Uterus (tissue), 4 donors: Measurements from ENCODE around the gene CEP131. TPM values are rescaled to one million over a fixed set of nuclear protein-coding genes. Genes with fewer than 3 reads are reported as not detected.

Source experiments
- DNase-seq, 2 donors: peaks; one replicate each; pipeline ENCODE4 v3.0.0-alpha.2; 2019 to 2020
- H3K27ac ChIP-seq, 2 donors: fragments of 200-600 bp; sonication (generic); 1 replicate in 1 of 2; 2 replicates in 1 of 2; pipeline ENCODE4 v1.5.1; 2016 to 2018
- H3K27me3 ChIP-seq, 2 donors: fragments of 200-600 bp; sonication (generic); one replicate each; pipeline ENCODE4 v1.5.1; 2018 to 2019; ENCODE audit warnings: control low read depth in 1 of 2
- H3K36me3 ChIP-seq, 2 donors: fragments of 200-600 bp; sonication (generic); one replicate each; pipeline ENCODE4 v1.5.1; 2019; ENCODE audit warnings: control low read depth in 1 of 2
- H3K4me1 ChIP-seq, 2 donors: fragments of 200-600 bp; sonication (generic); one replicate each; pipeline ENCODE4 v1.5.1; 2018 to 2019; ENCODE audit warnings: control low read depth in 1 of 2
- H3K4me3 ChIP-seq, 2 donors: fragments of 200-600 bp; sonication (generic); 1 replicate in 1 of 2; 2 replicates in 1 of 2; pipeline ENCODE4 v1.5.1; 2018 to 2019; ENCODE audit warnings: mild to moderate bottlenecking in 1 of 2
- H3K9me3 ChIP-seq, 2 donors: fragments of 200-600 bp; sonication (generic); one replicate each; pipeline ENCODE4 v1.5.1; 2019; ENCODE audit warnings: control low read depth in 1 of 2
- CTCF ChIP-seq, 4 experiments: fragments of 200-600 bp in 2 of 4; fragments of 450-650 bp in 2 of 4; sonication (generic) in 2 of 4; IDR thresholded peaks; one replicate each; pipeline ENCODE4 v1.5.1; 2016 to 2019; ENCODE audit warnings: antibody characterized with exemption in 4 of 4, mild to moderate bottlenecking in 2 of 4, moderate library complexity in 1 of 4
- POLR2A ChIP-seq, 2 donors: fragments of 450-650 bp; IDR thresholded peaks; one replicate each; pipeline ENCODE4 v1.6.1; 2016; ENCODE audit warnings: antibody characterized with exemption in 2 of 2, mild to moderate bottlenecking in 1 of 2, moderate library complexity in 1 of 2
- intact Hi-C: fragments of 100-400 bp; cut with DNase I; formaldehyde crosslinking; loops from one replicate; pipeline ENCODE4 v1.15.1; 2023; ENCODE audit warnings: low total_unique reads
- total RNA-seq, 4 donors: library from RNA; depleted of rRNA in 3 of 4; stranded (reverse); fragments of >200 nt in 3 of 4; gene quantifications; one replicate each; pipeline versions ENCODE4 v1.1.0 to v1.2.4, GENCODE V29; 2014 to 2023
- donor health status: DM: yes; HTN: yes; CAD: no.

CEP131 gene
- total RNA-seq, 4 donors from 2014 or later, result 2.9 to 13.3 (median 10.0) TPM

- no peaks in the 10 kb centered on the region for H3K27me3 ChIP-seq
- no peak overlapping the region for H3K4me3 ChIP-seq
- no peak for DNase-seq
- H3K4me1 ChIP-seq, result peaks cover 0 to 4% of the 10 kb centered on the region in 2 donors
- no peaks in the 10 kb centered on the region for H3K9me3 ChIP-seq
- intact Hi-C loops, result no loop called here
- H3K36me3 ChIP-seq, result no peaks in the 10 kb centered on the region
- TF ChIP-seq CTCF (IDR thresholded peaks at IDR 0.05) (no peak), POLR2A (IDR thresholded peaks at IDR 0.05) (no peak)
- no peak overlapping the region for H3K27ac ChIP-seq
These were observed 78.4 kb downstream of the CEP131 start for GRCh38 chr17:81144423-81144781.

DNA sequence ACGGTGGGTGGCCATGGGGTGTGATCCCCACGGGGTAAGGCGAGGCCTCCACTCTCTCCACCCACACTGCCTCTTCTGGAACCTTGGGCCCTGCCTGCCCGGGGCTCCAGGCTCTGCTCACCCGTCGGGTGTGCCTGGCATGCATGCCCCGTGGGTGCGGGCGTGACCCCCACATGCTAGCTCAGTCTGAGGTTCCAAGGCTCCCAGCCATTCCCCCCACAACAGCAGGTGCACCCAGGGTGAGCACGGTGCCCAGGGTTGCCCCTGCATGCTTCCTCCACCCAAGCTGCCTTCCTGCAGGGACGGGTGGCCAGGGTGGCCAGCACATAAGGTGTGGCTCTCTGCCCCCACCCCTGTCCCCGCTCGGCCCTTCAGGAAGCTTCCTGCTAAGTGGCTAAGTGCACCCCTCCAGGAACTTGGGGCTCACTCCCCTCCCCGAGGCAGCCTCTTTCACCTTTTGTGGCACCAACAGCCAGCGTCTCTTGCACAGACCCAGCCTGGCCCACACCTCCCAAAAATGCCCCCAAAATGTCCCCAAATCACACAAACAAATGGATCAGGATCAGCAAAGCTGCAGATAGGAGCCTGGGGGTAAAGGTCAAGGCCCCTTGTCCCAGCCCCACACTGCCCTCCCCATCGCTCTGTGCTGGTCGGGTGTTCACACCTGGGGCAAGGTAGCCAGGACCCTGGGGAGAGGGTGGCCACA, 78.9 kb downstream of the CEP131 start:
- no peaks in the 10 kb centered on the region for H3K9me3 ChIP-seq
- H3K4me1 ChIP-seq, result peaks cover 0 to 4% of the 10 kb centered on the region in 2 donors
- no peak overlapping the region for H3K4me3 ChIP-seq
- no peak overlapping the region for H3K27ac ChIP-seq
- no peak for DNase-seq
- no peaks in the 10 kb centered on the region for H3K27me3 ChIP-seq
- H3K36me3 ChIP-seq, result no peaks in the 10 kb centered on the region
- no peak for TF ChIP-seq POLR2A (IDR thresholded peaks at IDR 0.05)
- TF ChIP-seq CTCF (IDR thresholded peaks at IDR 0.05), result no peak
- intact Hi-C loops, result no loop called here

DNA sequence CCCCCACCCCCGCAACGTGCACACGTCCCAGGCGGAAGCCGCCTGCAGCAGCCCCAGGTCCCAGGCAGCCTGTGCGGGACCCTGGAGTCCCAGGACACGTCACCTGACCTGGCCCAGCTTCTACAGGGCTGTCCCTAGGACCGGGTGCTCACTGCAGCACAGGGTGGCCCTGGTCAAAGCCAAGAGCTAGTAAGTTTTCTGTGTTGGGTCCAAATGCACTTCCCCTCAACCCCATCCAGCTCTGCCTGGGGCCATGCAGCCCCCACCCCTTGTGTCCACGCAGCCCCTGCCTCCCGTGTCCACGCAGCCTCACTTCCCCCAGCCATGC, 79.6 kb downstream of the CEP131 start:
- Histone ChIP-seq H3K4me3 (no peak overlapping the region), H3K4me1 (peaks cover 0 to 4% of the 10 kb centered on the region in 2 donors), H3K36me3 (no peaks in the 10 kb centered on the region), H3K27ac (no peak overlapping the region), H3K9me3 (no peaks in the 10 kb centered on the region), H3K27me3 (no peaks in the 10 kb centered on the region)
- TF ChIP-seq CTCF (IDR thresholded peaks at IDR 0.05) (no peak), POLR2A (IDR thresholded peaks at IDR 0.05) (no peak)
- intact Hi-C loops, result no loop called here
- DNase-seq, result no peak

DNA sequence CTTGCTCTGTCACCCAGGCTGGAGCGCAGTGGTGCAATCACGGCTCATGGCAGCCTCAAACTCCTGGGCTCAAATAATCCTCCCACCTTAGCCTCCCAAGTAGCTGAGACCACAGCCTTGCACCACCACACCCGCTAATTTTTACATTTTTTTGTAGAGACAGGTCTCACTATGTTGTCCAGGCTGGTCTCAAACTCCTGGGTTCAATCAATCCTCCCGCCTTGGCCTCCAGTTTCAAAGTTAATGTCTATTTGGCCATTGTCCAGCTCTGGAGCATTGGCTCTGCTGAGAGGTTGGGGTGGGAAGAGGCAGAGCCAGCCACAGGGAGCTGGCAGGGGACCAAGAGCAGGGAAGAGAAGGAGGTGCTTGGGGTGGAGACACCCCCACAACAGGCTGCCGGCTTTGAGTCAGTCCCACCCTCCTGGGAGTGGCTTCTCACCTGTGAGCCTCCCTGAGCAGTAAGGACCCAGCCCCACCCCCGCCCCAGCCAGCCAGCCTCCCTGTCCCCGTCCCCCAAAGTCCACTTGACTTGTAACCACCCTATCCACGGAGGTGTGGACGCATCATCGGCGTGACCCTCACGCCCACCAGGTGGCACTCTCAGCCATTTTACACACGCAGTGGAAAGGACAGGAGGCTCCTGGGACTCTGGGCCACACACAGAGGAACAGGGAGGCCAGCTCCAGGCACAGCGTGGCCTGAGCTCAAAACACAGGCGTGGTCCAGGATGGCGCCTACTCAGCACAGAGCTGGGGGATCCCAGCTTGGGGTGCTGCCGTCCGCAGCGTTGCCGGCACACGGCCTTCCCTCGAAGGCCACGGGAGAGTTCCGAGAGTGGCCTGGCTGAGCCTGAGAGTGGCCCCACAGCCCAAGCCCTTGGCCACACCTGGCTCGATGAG, 80.2 kb downstream of the CEP131 start:
- Histone ChIP-seq H3K4me1 (peaks cover 0 to 4% of the 10 kb centered on the region in 2 donors), H3K4me3 (no peak overlapping the region)
- DNase-seq, result peak; percentile 65 to 68

More for the DNA sequence above, 80.2 kb downstream of the CEP131 start:
- intact Hi-C loops, result no loop called here
- H3K9me3 ChIP-seq, result no peaks in the 10 kb centered on the region
- TF ChIP-seq CTCF (IDR thresholded peaks at IDR 0.05), result peak; percentile 52 to 73 (median 64)
- no peak for TF ChIP-seq POLR2A (IDR thresholded peaks at IDR 0.05)
- no peaks in the 10 kb centered on the region for H3K36me3 ChIP-seq
- no peaks in the 10 kb centered on the region for H3K27me3 ChIP-seq
- H3K27ac ChIP-seq, result no peak overlapping the region
